Kidney glomerular epithelial cell (primary cell): ENCODE measurements around the gene GMDS.
"Not testable (repeated sequence)": the region's sequence is repeated elsewhere in the genome, so short reads cannot be mapped to it uniquely, and the experiment has no call there.

Experiments used
- DNase-seq: peaks from one replicate; lab custom pipeline; 2025; lab: John Stamatoyannopoulos, UW

GMDS gene

DNA sequence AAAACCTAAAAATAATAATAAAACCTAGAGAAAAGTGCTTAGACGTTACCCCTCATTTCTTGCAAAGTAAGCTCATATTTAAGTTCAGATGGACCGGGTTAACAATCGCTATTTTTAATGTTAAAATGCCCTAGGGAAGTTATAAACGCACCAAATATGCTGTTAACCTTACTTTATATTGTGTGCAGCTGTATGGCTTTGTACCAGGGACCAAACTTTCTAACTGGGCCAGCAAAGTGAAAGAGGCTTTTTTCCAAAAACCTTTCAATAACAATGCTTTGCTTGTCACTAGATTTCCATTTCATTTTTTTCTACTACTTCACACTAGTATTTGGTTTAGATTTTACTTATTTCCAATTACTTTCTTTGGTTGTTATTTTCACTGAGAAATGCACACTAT is 387.2 kb downstream of the GMDS start:
- DNase-seq: no peak

- peak; percentile 28 for DNase-seq
These were observed 389.0 kb downstream of the GMDS start for GRCh38 chr6:1856381-1856780.

DNA sequence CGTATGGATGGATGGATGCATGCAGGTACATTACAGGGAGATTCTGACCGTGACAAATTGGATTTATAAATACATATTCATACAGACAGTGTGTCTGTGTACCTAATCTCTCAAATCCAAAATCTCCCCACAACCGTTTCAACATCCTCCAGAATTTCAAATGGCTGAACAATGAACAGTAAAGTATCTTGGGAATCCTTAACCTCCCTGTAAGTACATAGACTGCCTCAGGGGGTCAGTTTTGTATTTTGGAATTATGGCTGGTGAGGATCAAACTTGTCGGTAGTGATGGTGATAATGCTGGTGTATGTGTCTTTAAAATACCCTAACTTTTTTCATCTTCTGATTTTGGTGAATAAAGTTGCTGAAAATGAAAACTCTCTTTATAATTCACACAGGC is 389.5 kb downstream of the GMDS start:
- no peak for DNase-seq

GRCh38 chr6:1854296-1854695 is 391.1 kb downstream of the GMDS start:
- no peak for DNase-seq

GRCh38 chr6:1853761-1854160 is 391.6 kb downstream of the GMDS start:
- DNase-seq: no peak

GRCh38 chr6:1851681-1852456 is 393.5 kb downstream of the GMDS start:
- no peak for DNase-seq

GRCh38 chr6:1850840-1851157 is 394.6 kb downstream of the GMDS start:
- no peak for DNase-seq

DNA sequence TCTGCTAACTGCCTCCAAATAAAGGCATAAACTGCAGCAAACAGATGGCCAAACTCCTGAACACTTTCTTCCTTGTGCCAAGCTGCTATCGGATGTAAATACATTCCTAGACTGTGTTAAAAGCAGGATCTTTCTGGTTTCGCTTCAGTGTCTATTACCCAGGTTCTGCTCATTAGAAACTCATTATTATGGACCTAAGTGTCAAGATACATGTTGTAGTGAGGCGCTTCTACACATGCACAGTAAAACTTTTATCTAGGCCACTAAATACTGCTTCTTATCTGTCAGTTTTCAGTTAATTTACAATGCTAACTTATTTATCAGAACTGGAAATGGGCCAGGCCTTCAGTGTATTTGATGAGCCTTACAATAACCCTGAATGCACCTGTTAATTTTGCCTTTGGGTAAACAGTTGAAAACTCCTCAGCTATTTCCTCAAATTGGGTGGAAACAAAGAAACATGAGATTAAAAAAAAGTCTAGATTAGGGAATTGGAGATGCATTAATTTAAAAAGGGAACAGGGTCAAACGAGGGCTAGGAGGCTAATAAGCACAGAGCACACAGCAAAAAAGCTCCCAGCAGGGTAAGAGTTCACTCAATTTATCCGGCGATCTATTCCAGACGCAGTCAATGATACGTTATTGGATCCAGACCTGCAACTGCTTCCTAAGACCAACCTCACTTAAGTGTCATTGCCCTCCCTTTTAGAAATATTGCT is 395.1 kb downstream of the GMDS start:
- no peak for DNase-seq

GRCh38 chr6:1849691-1850090 is 395.7 kb downstream of the GMDS start:
- DNase-seq: no peak

GRCh38 chr6:1848752-1849151 is 396.7 kb downstream of the GMDS start:
- DNase-seq: no peak

DNA sequence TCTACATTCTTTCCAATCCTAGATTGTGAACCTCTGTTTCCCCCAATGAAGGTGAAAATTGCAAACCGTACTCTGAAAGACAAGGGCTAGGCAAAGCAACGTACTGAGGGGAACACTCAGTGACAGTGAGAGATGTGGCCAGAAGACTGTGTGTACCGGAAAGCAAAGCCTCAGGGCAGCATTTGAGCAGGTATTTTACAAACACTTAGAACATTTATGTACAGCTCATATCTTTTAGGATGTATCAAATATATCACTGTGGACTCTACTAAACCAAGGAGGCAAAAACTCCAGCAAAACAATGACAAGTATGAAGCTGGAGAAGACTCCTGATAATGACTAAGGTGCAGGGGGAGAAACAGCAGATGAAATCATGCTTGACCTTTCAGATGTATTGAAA is 398.8 kb downstream of the GMDS start:
- no peak for DNase-seq

- DNase-seq: not testable (repeated sequence)
These were observed 399.9 kb downstream of the GMDS start for GRCh38 chr6:1845543-1845942.

DNA sequence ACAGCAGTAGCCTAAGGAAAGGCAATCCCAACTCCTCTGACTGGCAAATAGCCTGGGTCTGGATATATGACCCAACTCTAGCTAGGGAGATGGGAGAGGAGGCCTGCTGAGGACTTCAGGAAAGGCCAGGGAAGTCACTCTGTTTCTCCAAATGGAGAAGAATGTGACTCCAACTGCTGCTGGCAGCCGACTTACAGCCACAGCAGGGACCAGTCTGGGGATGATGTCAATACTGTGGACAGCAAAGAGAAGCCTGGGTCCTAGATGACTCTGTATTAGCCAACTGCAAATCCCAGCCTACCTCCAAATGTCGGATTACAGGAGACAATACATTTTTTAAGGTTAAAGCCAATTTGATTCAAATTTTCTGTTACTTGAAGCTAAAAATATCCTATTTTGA is 403.1 kb downstream of the GMDS start:
- DNase-seq: no peak

DNA sequence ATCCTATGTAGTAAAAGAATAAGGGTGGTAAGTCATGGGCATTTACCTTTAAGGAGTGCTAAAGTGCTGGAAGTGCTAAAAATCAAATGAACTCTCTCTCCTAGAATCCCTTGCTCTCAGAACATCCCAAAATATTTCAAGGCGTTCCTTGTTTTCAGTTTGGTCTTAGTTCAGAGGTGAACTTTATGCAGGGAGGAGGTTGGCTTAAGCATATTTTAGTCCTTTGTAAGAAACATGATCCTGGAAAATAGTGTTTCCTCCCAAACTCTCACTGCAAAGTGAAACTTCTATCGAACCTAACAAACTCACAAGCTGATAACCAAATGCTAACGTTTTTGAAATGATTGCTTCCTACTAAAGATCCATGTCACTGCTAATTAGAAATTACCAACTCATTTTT is 404.3 kb downstream of the GMDS start:
- DNase-seq: no peak

GRCh38 chr6:1840491-1841121 is 404.8 kb downstream of the GMDS start:
- DNase-seq: no peak

DNA sequence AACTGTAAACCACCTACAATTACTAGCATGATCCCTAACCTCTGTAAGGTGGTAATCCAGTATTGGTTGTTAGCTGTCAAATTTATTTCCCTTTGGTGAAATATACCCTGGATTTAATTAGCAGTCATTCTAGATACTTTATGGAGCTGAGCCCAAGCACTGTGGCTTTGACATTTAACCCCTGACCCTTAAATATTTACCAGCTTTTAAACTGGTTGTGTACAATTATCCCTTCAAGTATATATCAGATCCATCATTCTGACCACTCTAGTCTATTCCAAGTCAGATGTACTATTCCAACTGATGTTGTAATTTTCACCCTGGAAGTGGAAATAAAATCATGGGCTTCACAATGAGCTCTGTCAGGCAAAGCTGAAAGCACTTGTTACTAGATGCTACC is 406.0 kb downstream of the GMDS start:
- no peak for DNase-seq

DNA sequence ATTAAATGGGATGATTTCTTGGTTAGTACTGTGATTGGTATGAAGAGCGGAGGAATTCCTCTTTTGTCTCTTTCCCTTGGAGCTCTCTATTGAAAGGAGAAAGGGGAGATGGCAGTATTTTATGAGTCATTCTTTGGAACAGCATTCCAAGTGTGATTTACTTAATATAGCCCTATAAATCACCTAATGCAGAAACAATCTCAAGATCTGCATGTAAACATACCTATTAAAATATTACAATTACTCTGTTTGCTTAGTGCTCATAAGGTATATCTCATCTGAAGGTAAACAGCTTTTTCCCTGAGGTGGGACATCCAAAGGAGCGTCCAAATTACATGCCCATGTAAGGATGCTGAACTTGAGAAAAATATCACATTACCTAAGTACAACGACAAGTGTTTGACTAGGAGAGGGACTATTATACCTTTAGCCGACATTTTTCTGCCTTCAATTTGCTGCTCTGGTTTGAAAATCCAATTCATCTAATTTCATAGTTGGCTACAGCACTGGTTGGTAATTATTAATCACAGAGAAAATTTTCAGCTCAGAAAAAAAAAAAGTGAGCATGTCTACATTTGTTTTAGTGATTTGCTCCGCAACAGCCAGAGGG is 406.7 kb downstream of the GMDS start:
- DNase-seq: peak; percentile 65

DNA sequence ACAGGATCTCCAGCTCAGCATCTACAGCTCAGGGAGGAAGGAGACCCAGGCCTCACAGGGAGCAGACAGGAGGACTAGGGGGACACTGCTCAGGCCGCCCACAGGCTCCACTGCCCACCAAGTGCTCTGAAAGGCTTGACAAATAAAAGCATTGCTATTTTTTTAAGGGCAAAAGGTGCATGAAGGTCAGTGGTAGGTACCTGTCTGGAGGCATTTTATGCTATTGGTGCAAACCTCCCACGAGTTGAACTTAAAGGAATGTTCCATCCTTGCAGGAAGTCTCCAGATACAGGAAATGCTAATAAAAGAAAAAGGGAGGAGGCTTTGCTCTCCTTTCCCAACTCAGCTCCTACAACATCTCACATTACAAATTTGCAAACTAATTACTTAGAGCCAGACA is 407.6 kb downstream of the GMDS start:
- peak; percentile 23 for DNase-seq

- DNase-seq: no peak
These were observed 408.7 kb downstream of the GMDS start for GRCh38 chr6:1836690-1837089.

- DNase-seq: no peak
These were observed 410.5 kb downstream of the GMDS start for GRCh38 chr6:1834646-1835516.

DNA sequence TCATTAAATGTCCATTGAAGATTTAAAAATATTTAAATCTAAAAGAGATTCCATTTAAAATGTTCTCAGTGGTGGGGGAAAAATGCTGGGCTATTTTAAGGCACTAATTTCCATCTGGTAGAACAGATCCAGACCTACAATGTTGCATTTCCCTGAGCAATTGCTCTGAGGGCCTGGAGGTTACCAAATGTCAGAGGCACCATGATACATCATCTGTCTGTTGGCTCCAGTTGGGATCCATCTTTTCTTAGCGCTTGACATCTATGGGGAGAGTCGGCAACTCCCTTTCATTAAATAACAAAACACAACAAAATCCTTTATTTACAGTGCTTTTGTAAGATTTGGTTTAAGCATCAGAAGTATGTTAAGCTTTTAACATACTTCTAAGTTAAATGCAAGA is 411.2 kb downstream of the GMDS start:
- DNase-seq: no peak
